OCI-LY1 (cell line): ENCODE results near the gene CS.

Experiments
- CTCF ChIP-seq: fragments of 200-600 bp; sonication (generic), shearing (Covaris generic); IDR thresholded peaks from 2 replicates; pipeline ENCODE4 v1.5.1; 2017; ENCODE audit warnings: mild to moderate bottlenecking, antibody characterized with exemption, low read length, moderate library complexity, mixed read lengths
- EZH2 ChIP-seq: fragments of 200-600 bp; sonication (generic), shearing (Covaris generic); IDR thresholded peaks from 2 replicates; pipeline ENCODE4 v1.8.0; 2017; ENCODE audit warnings: borderline replicate concordance, mixed run types, mild to moderate bottlenecking, antibody characterized with exemption, low read length, moderate library complexity, mixed read lengths

- TF ChIP-seq CTCF (peak; percentile 32; the same call in 1 of the 2 replicates), EZH2 (no peak)
Measured at GRCh38 chr12:56346675-56347074, 46.5 kb upstream of the CS start.
